OCI-LY7 (cell line): ENCODE data around the gene C1GALT1. TPM values are rescaled to one million over a fixed set of nuclear protein-coding genes. Genes with fewer than 3 reads are reported as not detected.

ENCODE experiments used
- BruUV-seq: library from RNA; stranded (reverse); fragments of 400-500 nt; replicated peaks from 2 replicates; lab custom pipeline; 2021; lab: Mats Ljungman, UMichigan
- CTCF ChIA-PET: fragments of 300-600 bp; sonication (Branson Sonifier 250); formaldehyde crosslinking; loops from one replicate; lab custom pipeline; 2022; ENCODE audit warnings: antibody characterized with exemption; ENCODE audit not compliant: unreplicated experiment; lab: Charles Lee
- POLR2A ChIA-PET: fragments of 300-600 bp; sonication (Branson Sonifier 250); formaldehyde crosslinking; loops from one replicate; lab custom pipeline; 2022; ENCODE audit warnings: antibody characterized with exemption; lab: Charles Lee
- DNase-seq: peaks from one replicate; pipeline ENCODE4 v3.0.0-alpha.2; 2015; ENCODE audit warnings: low spot score
- H2AFZ ChIP-seq: fragments of 200-600 bp; sonication (generic), shearing (Covaris generic); 2 replicates; pipeline ENCODE4 v1.6.1; 2014; ENCODE audit warnings: mild to moderate bottlenecking, antibody characterized with exemption, low read length, moderate library complexity
- H3K27ac ChIP-seq: fragments of 200-600 bp; sonication (generic); 2 replicates; pipeline ENCODE4 v1.5.1; 2014; ENCODE audit warnings: mixed run types, low read depth, mild to moderate bottlenecking, moderate library complexity, low read length, inconsistent platforms; ENCODE audit not compliant: poor library complexity, severe bottlenecking
- H3K36me3 ChIP-seq: fragments of 200-600 bp; sonication (generic); 2 replicates; pipeline ENCODE4 v1.6.1; 2014; ENCODE audit warnings: mild to moderate bottlenecking, antibody characterized with exemption, low read length, moderate library complexity, mixed read lengths; ENCODE audit not compliant: insufficient read depth
- H3K4me1 ChIP-seq: fragments of 200-600 bp; sonication (generic); 2 replicates; pipeline ENCODE4 v1.5.1; 2014; ENCODE audit warnings: mild to moderate bottlenecking, low read length; ENCODE audit not compliant: insufficient read depth, poor library complexity, severe bottlenecking
- H3K4me2 ChIP-seq: fragments of 200-600 bp; sonication (generic); 2 replicates; pipeline ENCODE4 v1.6.1; 2014; ENCODE audit warnings: mild to moderate bottlenecking, low read length
- H3K4me3 ChIP-seq: fragments of 200-600 bp; sonication (generic); 2 replicates; pipeline ENCODE4 v1.5.1; 2014; ENCODE audit warnings: mild to moderate bottlenecking, low read depth, low read length; ENCODE audit not compliant: poor library complexity, severe bottlenecking
- H3K79me2 ChIP-seq: fragments of 200-600 bp; sonication (generic); 2 replicates; pipeline ENCODE4 v1.6.1; 2016; ENCODE audit warnings: low read depth, mild to moderate bottlenecking, low read length, moderate library complexity, mixed read lengths; ENCODE audit not compliant: insufficient read depth
- H3K9me2 ChIP-seq: fragments of 200-600 bp; sonication (generic); 2 replicates; pipeline ENCODE4 v1.6.1; 2016; ENCODE audit warnings: mild to moderate bottlenecking, low read length, mixed read lengths; ENCODE audit not compliant: insufficient read depth
- H3K9me3 ChIP-seq: fragments of 200-600 bp; sonication (generic); 2 replicates; pipeline ENCODE4 v1.6.1; 2014; ENCODE audit warnings: mild to moderate bottlenecking, mixed run types, low read length, mixed read lengths
- H4K20me1 ChIP-seq: fragments of 200-600 bp; sonication (generic); 2 replicates; pipeline ENCODE4 v1.6.1; 2014; ENCODE audit warnings: mild to moderate bottlenecking, antibody characterized with exemption, low read length, moderate library complexity, mixed read lengths; ENCODE audit not compliant: insufficient read depth
- EZH2phosphoT487 ChIP-seq: fragments of 200-600 bp; sonication (generic); IDR thresholded peaks from 2 replicates; pipeline ENCODE4 v1.6.1; 2018; ENCODE audit warnings: low read depth, borderline replicate concordance, mild to moderate bottlenecking, mixed run types, antibody characterized with exemption, low read length, moderate library complexity, mixed read lengths
- intact Hi-C: fragments of 100-400 bp; cut with micrococcal nuclease; formaldehyde crosslinking; loops from one replicate; pipeline ENCODE4 v1.10.0; 2022; ENCODE audit not compliant: unreplicated experiment
- total RNA-seq, 2 experiments: library from RNA; depleted of rRNA in 1 of 2; stranded (reverse); fragments of >200 nt in 1 of 2; shearing (Covaris generic) in 1 of 2; gene quantifications; 2 replicates each; pipeline ENCODE4 v1.2.3, GENCODE V29; 2014 to 2022
- TF ChIP-seq, protein P1 (sequence below): fragments of 200-600 bp; sonication (generic); conservative IDR thresholded peaks from 2 replicates; pipeline ENCODE4 v1.5.1; 2014; ENCODE audit warnings: mild to moderate bottlenecking, antibody characterized with exemption, low read length, moderate library complexity, mixed read lengths

The C1GALT1 gene
- total RNA-seq, 2 experiments from 2014 or later: 18.9 to 31.6 TPM

DNA sequence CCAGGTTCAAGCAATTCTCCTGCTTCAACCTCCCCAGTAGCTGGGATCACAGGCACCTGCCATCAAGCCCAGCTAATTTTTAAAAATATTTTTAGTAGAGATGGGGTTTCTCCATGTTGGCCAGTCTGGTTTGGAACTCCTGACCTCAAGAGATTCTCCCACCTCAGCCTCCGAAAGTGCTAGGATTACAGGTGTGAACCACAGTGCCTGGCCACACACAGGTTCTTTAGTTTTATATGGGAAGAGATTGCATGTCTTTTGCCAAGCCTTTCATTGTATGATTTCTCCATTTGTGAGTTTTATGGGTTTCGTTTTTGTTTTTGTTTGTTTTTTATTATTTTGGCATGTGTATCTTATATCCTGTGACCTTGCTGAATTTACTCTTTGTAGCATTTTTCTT is 40.9 kb downstream of the C1GALT1 start:
- H3K4me1 ChIP-seq: no peaks in the 10 kb centered on the region
- BruUV-seq: no TSS peak
- H2AFZ ChIP-seq: no peak overlapping the region
- no peaks in the 10 kb centered on the region for H4K20me1 ChIP-seq
- DNase-seq: no peak
- CTCF ChIA-PET: no interaction called here
- 0 out of 2 replicates have a peak, but pooled peaks cover 5% of the 10 kb centered on the region for H3K36me3 ChIP-seq
- H3K4me3 ChIP-seq: no peak overlapping the region
- H3K4me2 ChIP-seq: no peak overlapping the region
- no peak overlapping the region for H3K27ac ChIP-seq
- H3K9me2 ChIP-seq: no peaks in the 10 kb centered on the region
- intact Hi-C loops: no loop called here
- H3K79me2 ChIP-seq: peaks cover 7% of the 10 kb centered on the region; the same call in 1 of the 2 replicates
- TF ChIP-seq EZH2phosphoT487: no peak
- TF ChIP-seq, protein P1, sequence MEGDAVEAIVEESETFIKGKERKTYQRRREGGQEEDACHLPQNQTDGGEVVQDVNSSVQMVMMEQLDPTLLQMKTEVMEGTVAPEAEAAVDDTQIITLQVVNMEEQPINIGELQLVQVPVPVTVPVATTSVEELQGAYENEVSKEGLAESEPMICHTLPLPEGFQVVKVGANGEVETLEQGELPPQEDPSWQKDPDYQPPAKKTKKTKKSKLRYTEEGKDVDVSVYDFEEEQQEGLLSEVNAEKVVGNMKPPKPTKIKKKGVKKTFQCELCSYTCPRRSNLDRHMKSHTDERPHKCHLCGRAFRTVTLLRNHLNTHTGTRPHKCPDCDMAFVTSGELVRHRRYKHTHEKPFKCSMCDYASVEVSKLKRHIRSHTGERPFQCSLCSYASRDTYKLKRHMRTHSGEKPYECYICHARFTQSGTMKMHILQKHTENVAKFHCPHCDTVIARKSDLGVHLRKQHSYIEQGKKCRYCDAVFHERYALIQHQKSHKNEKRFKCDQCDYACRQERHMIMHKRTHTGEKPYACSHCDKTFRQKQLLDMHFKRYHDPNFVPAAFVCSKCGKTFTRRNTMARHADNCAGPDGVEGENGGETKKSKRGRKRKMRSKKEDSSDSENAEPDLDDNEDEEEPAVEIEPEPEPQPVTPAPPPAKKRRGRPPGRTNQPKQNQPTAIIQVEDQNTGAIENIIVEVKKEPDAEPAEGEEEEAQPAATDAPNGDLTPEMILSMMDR: no peak
- no peaks in the 10 kb centered on the region for H3K9me3 ChIP-seq
- POLR2A ChIA-PET: interaction anchor here (0.7 kb wide), 1 partner anchor 14 kb away, joined by 3 read pairs; no protein-coding TSS in a partner anchor

DNA sequence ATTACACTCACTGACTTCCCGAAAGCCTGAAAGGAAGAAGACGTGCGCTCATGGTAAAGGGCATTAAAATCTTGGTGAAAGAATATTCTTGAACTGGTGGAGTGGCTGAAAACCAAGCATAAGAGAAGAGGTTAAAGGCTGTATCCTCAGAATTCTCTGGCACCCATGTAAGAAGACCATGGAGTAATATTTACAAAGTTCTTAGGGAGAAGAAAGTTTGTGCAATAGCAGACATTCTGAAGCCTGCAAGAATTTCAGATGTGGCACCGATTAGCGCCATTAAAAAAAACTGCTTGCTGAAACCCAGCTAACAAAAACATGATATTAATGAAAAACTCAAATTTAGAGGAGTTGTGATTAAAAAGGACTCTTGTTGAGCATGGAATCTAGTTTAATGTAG is 44.1 kb downstream of the C1GALT1 start:
- intact Hi-C loops: no loop called here

DNA sequence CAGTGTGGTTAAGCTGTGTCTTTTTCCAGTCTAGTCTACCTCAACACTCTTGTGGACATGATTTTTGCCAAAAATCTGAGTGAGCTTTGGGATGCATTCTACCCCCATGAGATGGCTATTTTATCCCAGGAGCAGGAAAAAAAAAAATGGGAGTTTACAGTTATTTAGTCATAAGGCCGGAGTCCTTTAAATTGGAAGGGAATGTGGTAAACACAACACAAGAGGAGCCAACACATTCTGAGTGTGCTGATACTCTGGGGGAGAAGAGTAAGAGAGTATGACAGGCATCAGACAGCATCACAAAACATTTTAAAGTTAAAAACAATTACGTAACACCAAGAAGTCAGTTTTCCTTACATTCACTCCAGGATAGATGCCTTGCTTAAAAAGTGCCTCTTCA is 46.1 kb downstream of the C1GALT1 start:
- ChIA-PET CTCF (no interaction called here), POLR2A (interaction anchor here (0.9 kb wide), 1 partner anchor 8 kb away, joined by 3 read pairs; no protein-coding TSS in a partner anchor)
- intact Hi-C loops: no loop called here
- no peaks in the 10 kb centered on the region for H4K20me1 ChIP-seq
- no TSS peak for BruUV-seq
- no peak overlapping the region for H3K4me2 ChIP-seq
- no peak overlapping the region for H2AFZ ChIP-seq
- H3K4me3 ChIP-seq: no peak overlapping the region
- H3K4me1 ChIP-seq: no peaks in the 10 kb centered on the region
- H3K9me3 ChIP-seq: peaks cover 19% of the 10 kb centered on the region; the same call in 1 of the 2 replicates
- H3K9me2 ChIP-seq: no peaks in the 10 kb centered on the region
- no peak overlapping the region for H3K27ac ChIP-seq
- peaks cover 10% of the 10 kb centered on the region; the same call in 1 of the 2 replicates for H3K79me2 ChIP-seq
- H3K36me3 ChIP-seq: peaks cover 11% of the 10 kb centered on the region; the same call in 1 of the 2 replicates
- TF ChIP-seq, protein P1: no peak
- no peak for TF ChIP-seq EZH2phosphoT487
- no peak for DNase-seq

More for the DNA sequence above, 44.1 kb downstream of the C1GALT1 start:
- no peak overlapping the region for H3K4me2 ChIP-seq
- H3K9me3 ChIP-seq: peaks cover 13% of the 10 kb centered on the region; the same call in 1 of the 2 replicates
- DNase-seq: no peak
- peaks cover 10% of the 10 kb centered on the region; the same call in 1 of the 2 replicates for H3K79me2 ChIP-seq
- H3K36me3 ChIP-seq: peaks cover 6% of the 10 kb centered on the region; the same call in 1 of the 2 replicates
- no peak for TF ChIP-seq EZH2phosphoT487
- TF ChIP-seq, protein P1: no peak
- no peak overlapping the region for H3K4me3 ChIP-seq
- no peaks in the 10 kb centered on the region for H4K20me1 ChIP-seq
- CTCF ChIA-PET: no interaction called here
- POLR2A ChIA-PET: interaction anchor here (0.5 kb wide), 1 partner anchor 558 kb away, joined by 3 read pairs; no protein-coding TSS in a partner anchor
- H2AFZ ChIP-seq: no peak overlapping the region
- H3K27ac ChIP-seq: no peak overlapping the region
- H3K4me1 ChIP-seq: no peaks in the 10 kb centered on the region
- H3K9me2 ChIP-seq: no peaks in the 10 kb centered on the region
- BruUV-seq: no TSS peak
